Cortex of kidney (tissue), 1 donor: ENCODE results near the gene STK32B.
"Not testable (repeated sequence)": the region's sequence is repeated elsewhere in the genome, so short reads cannot be mapped to it uniquely, and the experiment has no call there.

ENCODE experiments used
- DNase-seq: peaks from one replicate; lab custom pipeline; 2025; lab: John Stamatoyannopoulos, UW

Gene STK32B

DNA sequence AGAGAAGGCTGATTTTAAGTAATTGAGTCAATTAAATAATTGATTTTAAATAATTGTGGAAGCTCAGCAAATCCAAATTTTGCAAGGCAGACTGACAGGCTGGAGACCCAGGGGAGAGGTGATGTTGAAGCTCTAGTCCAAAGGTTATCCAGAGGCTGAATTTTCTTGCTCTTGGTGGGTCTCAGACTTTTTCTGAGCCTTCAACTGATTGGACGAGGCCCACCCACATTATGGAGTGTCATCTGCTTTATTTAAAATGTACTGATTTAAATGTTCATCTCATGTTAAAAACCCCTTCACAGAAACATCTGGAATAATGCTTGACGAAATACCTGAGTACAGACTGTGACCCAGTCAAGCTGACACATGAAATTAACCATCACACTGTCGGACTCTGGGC lies 20.4 kb upstream of the STK32B start:
- no peak for DNase-seq

- DNase-seq, result no peak
Observed at GRCh38 chr4:5032813-5033212, 18.5 kb upstream of the STK32B start.

DNA sequence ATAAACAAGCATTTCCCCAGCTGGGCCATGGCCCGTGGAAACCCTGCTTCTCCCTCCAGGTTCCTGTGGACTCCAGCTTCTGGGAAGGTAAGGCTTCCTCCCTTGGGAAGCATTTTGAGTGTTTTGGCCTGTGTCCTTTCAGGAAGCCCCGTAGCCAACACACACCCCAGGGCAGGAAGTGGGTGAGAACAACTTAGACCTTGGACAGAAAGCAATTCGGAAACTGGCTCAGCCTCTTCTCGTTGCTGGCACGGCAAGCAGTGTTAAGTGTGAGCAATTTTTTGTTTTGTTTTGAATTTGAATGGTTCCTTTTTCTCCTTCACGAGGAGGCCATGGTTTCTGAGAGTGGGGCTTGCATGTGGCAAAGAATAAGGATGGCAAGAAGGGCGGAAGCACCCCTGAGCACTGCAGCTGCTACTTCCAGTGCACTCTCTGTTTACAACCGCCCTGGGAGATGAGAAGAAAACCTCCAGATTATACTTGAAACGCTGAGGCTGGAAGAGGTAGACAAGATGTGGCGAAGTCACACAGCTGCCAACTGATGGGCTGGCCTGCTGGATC lies 17.9 kb upstream of the STK32B start:
- DNase-seq, result no peak

GRCh38 chr4:5034206-5034605 lies 17.1 kb upstream of the STK32B start:
- no peak for DNase-seq

DNA sequence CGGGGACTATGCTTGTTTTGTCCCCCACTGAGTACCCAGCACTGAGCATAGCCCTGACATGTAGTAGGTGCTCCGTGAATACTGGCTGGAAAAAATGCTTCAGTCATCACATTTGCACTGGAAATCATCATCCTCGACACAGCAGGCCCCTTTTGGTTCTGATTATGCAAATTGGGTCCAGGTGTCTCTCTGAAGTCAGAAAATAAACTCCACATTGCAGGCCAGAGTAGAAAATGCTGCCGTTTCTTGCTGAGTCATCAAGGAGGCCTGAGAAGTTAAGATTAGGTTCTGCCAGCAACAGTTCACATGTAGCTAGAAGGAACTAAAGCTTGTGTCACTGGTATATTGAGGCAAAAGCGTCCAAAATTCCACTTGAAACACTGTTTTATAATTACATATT lies 15.0 kb upstream of the STK32B start:
- DNase-seq, result no peak

GRCh38 chr4:5037553-5038551 lies 13.4 kb upstream of the STK32B start:
- DNase-seq, result no peak

- DNase-seq, result no peak
Observed at GRCh38 chr4:5039800-5040199, 11.5 kb upstream of the STK32B start.

- no peak for DNase-seq
Observed at GRCh38 chr4:5040856-5041620, 10.2 kb upstream of the STK32B start.

GRCh38 chr4:5041699-5042098 lies 9.6 kb upstream of the STK32B start:
- DNase-seq, result no peak

GRCh38 chr4:5043579-5043978 lies 7.7 kb upstream of the STK32B start:
- no peak for DNase-seq

DNA sequence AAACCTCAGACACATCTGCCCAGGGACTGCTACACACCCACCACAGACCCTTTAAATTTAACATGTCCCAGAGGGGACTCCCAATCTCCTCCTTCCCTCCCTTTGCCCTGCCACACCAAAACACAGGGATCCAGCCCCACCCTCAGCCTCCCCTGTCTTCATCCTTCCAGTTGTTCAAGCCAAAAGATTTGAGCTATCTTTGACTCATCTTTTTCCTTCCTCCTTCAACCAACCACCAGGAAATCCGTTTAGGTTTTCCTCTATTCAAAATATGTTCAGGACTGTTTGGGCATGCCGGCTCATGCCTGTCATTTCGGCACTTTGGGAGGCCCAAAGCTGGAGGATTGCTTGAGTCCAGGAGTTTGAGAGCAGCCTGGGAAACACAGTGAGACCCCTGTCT lies 6.9 kb upstream of the STK32B start:
- no peak for DNase-seq

GRCh38 chr4:5045097-5045496 lies 6.2 kb upstream of the STK32B start:
- DNase-seq, result no peak

DNA sequence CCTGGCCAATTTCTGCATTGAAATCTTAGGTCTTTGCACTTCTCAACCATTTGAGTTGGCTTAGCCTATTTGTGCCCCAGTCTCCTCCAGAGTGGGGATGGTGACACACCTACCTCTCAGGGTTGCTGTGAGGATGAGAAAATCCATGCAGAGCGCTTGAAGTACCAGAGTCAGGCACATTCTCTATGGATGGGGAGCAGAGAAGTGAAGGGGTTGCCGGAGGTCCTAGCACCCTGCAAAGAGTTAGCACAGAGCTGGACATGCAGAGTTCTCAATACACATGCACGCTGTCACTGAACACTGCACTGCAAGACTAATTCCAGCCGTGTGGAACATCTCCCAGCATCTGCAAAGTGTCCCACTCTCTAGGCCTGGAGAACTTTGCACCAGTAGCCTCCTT lies 2.6 kb upstream of the STK32B start:
- no peak for DNase-seq

DNA sequence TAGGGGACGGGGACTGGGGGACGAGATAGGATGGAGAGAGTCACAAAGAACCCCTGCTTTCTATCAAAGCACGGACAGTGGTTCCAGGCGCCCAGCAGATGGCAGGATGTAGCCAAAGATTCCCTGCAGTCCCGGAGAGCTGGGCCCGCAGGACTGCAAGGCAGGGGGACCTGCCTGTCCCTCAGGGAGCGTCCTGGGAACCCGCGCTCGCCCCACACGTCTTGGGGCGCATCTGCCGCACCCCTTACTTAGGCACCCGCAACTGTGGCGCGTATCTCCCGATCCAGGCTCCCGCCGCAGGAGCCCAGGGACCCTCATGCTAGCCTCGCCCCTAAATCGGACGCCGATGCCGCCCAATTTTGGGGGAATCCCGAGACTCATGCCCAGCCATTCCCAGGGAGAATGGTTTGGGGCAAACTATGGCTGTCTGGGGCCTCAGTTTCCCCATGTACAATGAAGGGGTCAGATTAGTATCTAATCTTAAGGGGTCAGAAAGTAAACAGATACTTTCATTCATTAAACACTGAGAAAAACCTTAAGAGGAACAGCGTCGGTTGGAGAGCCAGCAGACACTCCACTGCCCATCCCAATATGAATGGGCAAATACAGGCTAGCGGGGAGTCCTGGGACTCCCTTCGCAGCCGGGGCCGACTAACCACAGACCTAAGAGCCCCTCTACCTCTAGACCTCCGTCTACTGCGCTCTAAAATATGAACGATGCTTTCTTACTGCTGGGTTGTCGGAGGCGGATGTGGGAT lies 581 bp upstream of the STK32B start:
- no peak for DNase-seq

DNA sequence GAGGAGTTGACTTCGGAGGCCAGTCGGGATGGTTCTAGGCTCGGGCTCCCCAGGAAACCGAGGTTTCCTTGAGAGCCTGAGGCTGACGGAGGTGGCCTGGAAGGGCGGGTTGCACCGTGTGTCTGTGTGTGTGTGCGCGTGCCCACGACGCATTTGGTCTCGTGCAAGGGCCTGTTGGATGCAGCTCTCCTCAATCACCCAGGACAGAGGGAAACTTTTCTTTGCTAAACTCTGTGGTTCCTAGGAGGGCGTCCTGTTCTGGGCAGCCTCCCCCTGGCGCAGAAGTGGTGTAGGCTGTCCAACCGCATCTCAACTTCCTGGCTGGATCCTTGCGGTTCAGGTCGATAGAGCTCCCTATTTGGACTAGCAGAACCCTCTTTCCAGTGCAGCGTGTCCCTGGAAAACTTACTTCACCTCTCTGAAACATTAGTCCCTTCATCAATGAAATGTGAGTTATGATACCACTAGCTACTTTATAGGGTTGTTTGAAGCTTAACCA lies 973 bp downstream of the STK32B start:
- no peak for DNase-seq

DNA sequence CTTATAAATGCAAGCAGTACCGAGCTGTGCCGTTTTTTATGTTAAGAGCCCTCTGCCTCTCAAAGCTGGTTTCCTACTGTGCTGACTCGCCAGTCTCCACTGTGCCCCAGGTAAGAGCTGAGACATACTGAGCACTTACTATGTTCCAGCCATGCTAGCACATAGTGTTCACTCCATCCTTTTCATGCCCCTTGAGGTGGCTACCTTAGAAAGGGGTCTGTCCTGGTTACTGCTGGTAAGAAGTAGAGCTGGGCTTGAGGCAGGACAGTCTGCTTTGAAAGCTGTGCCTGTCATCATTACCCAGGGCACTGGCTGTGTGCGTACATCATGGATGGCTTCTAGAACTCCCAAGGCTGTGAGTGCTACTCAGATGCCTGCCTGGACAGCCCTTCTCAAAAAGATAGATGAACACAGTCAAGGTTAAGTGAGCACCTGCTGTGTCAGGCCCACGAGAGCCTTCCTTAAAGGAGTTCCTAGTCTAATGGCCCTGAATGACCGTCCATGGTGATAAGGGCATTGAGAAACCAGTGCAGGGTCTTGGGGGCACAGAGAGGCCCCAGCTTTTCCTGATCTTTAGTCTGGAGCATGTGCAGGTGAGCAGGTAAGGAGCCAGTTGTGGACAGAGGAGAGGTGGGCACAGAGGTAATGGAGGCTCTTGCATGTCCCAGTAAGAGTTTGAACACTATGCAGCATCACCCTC lies 1.6 kb downstream of the STK32B start:
- no peak for DNase-seq

DNA sequence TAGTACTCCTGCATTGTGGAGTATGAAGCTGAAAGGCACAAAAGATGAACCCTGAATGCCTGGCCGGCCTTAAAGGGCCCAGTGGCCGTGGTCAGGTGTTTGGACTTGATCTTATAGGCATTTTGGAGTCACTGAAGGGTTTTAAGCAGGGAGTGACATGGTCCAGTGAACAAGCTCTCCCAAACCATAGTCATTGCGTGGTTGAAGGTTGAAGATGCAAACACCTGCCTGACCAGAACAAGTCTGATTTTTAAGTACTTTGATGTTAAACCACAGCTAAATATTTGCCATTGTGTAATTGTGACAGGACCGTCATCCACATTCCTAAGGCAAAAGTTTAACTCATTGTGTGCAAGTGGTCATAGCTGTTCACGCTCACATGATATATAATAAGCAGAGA lies 3.3 kb downstream of the STK32B start:
- DNase-seq, result no peak

DNA sequence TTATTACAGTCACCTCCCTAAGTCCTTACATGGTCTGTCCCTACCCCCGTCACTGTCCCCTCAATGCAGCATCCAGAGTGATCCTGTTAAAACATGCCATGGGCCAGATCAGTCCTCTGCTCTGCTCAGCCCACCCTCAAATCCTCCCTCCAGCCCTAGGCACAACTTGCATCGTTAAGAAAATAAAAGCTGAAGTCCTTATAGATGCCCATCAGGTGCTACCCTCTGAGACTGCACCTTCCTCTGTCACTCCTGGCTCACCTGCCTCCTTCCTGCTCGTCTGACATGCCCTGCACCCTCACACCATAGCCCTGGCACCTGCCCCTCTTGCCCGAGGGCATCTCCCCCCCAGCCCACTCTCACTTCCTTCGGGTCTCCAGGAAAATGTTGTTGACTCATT lies 4.1 kb downstream of the STK32B start:
- DNase-seq, result no peak

DNA sequence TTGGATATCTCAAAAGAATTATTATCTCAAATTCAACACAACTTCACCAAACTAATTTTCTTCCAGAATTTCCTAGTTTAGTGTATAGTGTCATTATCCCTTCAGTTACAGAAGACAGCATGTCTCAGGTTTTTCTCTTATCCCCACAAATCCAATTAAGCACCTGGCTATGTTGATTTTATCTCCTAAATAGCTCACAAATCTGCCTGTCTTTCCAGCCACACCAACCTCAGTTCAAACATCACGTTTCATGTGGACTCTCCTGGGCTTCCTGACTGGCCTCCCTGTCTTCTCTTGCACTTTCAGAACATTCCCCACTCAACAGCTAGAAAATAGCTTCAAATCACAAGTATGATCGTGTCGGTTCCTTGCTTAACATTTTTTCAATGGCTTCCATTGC lies 14.8 kb downstream of the STK32B start:
- DNase-seq, result no peak

GRCh38 chr4:5066968-5067367 lies 15.7 kb downstream of the STK32B start:
- not testable (repeated sequence) for DNase-seq

DNA sequence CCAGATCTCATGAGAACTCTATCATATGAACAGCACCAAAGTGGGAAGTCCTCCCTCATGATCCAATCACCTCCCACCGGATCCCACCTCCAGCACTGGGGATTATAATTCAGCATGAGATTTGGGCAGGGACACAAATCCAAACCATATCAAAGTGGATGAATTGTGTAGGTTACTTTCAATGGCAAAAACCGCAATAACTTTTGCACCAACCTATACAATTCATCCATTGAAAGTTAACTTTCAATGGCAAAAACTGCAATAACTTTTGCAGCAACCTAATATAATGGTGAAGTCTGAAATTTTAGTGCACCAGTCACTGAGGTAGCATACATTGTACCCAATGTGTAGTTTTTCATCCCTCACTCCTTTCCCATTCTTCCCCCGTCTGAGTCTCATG lies 16.6 kb downstream of the STK32B start:
- no peak for DNase-seq
